Activated CD4-positive, CD25-positive, alpha-beta regulatory T cell (primary cell): ENCODE data around the gene ITPKC.

Experiments used
- DNase-seq, 4 experiments: peaks; one replicate each; lab custom pipeline; 2025; lab: John Stamatoyannopoulos, UW

The ITPKC gene

GRCh38 chr19:40690693-40691420 is 26.1 kb upstream of the ITPKC start:
- peak; percentile 76 to 90 (median 90) for DNase-seq

GRCh38 chr19:40691421-40692211 is 25.3 kb upstream of the ITPKC start:
- no peak for DNase-seq

- no peak for DNase-seq
These were observed 24.7 kb upstream of the ITPKC start for GRCh38 chr19:40692212-40692551.

- no peak for DNase-seq
These were observed 23.6 kb upstream of the ITPKC start for GRCh38 chr19:40693150-40693788.

- DNase-seq: no peak
These were observed 23.0 kb upstream of the ITPKC start for GRCh38 chr19:40693896-40694295.

GRCh38 chr19:40695881-40696280 is 21.0 kb upstream of the ITPKC start:
- DNase-seq: no peak

GRCh38 chr19:40697007-40697406 is 19.9 kb upstream of the ITPKC start:
- no peak for DNase-seq

GRCh38 chr19:40700083-40700482 is 16.8 kb upstream of the ITPKC start:
- DNase-seq: no peak

- DNase-seq: no peak
These were observed 15.2 kb upstream of the ITPKC start for GRCh38 chr19:40701758-40702157.

GRCh38 chr19:40702337-40703012 is 14.4 kb upstream of the ITPKC start:
- DNase-seq: no peak

- DNase-seq: no peak
These were observed 13.7 kb upstream of the ITPKC start for GRCh38 chr19:40703029-40703755.

GRCh38 chr19:40704491-40705361 is 12.2 kb upstream of the ITPKC start:
- no peak for DNase-seq

- DNase-seq: no peak
These were observed 11.6 kb upstream of the ITPKC start for GRCh38 chr19:40705362-40705651.

- DNase-seq: no peak
These were observed 10.8 kb upstream of the ITPKC start for GRCh38 chr19:40705950-40706619.

GRCh38 chr19:40707615-40708014 is 9.3 kb upstream of the ITPKC start:
- DNase-seq: no peak

- no peak for DNase-seq
These were observed 7.1 kb upstream of the ITPKC start for GRCh38 chr19:40709817-40710216.

GRCh38 chr19:40713939-40714338 is 3.0 kb upstream of the ITPKC start:
- no peak for DNase-seq

- peak; percentile 75 to 89 (median 83) for DNase-seq
These were observed 2.2 kb upstream of the ITPKC start for GRCh38 chr19:40714441-40715299.

GRCh38 chr19:40716031-40716481 is 856 bp upstream of the ITPKC start:
- peak in 2 of 4 experiments; percentile 37 to 39 for DNase-seq
